ENCODE data around the gene CNPY1.

DNA sequence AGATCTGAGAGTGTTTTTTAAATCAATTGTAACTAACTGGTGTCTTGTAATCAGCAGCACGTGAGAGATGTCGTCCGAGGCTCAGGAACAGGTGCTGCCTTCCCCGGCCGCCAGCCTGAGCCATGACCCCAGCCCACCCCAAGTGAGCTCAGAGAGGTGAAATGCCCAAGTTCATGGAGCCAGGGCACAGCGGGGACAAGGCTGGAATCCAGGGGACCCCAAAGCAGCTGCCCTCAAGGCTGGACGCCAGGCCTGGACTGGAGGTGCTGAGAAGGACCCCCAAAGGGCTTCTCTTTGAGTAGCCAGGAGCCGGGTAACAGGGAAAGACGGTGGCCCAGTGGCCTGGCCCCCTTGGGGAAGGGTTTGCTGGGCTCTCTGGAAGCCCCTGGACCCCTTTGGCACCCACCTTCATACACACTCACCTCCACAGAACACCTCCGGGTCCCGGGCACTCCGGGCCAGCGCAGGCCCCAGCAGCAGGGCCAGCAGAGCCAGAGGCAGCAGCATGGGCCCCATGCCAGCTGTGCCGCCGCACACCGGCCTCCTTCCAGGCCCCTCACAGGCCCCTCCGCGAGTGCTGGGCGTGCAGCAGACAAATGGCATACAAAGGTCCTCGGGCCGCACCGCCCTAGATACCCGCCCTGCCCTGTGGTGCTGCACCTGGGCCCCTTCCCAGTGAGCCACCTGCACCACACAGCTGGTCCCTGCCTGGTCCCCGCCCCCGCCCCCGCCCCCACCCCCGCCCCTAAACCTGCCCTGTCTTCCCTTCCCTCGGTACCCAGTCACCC, 24.0 kb upstream of the CNPY1 start:
- TF ChIP-seq ARID2 (IDR thresholded peaks at IDR 0.05), result no peak
- no peak for TF ChIP-seq USF2 (CRISPR knock-in tag; IDR thresholded peaks at IDR 0.05)
- no peak for TF ChIP-seq EZH2 (IDR thresholded peaks at IDR 0.05; ENCODE audit: borderline replicate concordance, low read depth, low read length)
- no peak for TF ChIP-seq EHMT2 (IDR thresholded peaks at IDR 0.05)
- no peak for TF ChIP-seq YY1 (IDR thresholded peaks at IDR 0.05; ENCODE audit: borderline replicate concordance in 1 of 3, control insufficient read depth in 1 of 3, extremely low read depth in 1 of 3, insufficient read depth in 3 of 3, insufficient read length in 1 of 3, insufficient replicate concordance in 2 of 3, low read depth in 1 of 3, low read length in 2 of 3)
- TF ChIP-seq ATF3 (IDR thresholded peaks at IDR 0.05), result no peak
- no peak for TF ChIP-seq ATF3 (CRISPR knock-in tag; conservative IDR thresholded peaks at IDR 0.05)
- no peak for TF ChIP-seq CTCF (IDR thresholded peaks at IDR 0.05 in 2 of 3, conservative IDR thresholded peaks at IDR 0.05 in 1 of 3; ENCODE audit: insufficient read depth in 2 of 3, low read depth in 1 of 3, low read length in 3 of 3)
- no peak for TF ChIP-seq ZNF274 (IDR thresholded peaks at IDR 0.05; ENCODE audit: borderline replicate concordance, low read depth, low read length)

Data from K562 (cell line).